ENCODE data around the gene TMEM88. TPM values are rescaled to one million over a fixed set of nuclear protein-coding genes. Genes with fewer than 3 reads are reported as not detected.

The TMEM88 gene
- total and polyA plus RNA-seq, 2 of the 4 experiments (the other 2 are of a cell fraction) = 2.1 TPM; not detected in 1

DNA sequence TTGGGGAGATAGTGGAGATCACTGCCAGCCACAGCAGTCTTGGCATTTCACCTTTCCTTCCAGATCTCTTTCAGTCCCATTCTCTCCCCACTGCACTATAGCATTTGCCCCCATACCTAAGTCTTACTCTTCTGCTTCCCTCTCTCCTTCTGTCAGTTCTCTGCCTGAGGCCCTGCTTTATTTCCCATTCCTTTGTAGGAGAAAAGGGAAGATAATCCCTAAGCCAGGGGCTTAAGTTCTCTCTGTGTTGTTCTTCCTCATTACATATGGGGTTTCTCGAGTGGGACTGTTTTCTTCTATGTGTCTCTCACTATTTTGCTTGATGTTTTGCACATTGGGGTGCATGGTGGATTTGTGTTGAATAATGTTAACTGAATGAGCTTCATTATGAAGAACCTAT, 14.4 kb upstream of the TMEM88 start:
- CTCF ChIA-PET = interaction anchor here (0.5 kb wide), 1 partner anchor 208 kb away, joined by 4 read pairs; no protein-coding TSS in a partner anchor
- no peak overlapping the region for H3K18ac ChIP-seq (ENCODE audit: low read depth, low read length)
- H3K9me3 ChIP-seq (ENCODE audit: control insufficient read depth, insufficient read depth, low read length) = no peaks in the 10 kb centered on the region
- H4K8ac ChIP-seq (ENCODE audit: low read depth in 2 of 2, low read length in 2 of 2) = no peak overlapping the region
- no peak overlapping the region for H2AK9ac ChIP-seq (replicated peaks; ENCODE audit: low read depth, low read length, poor library complexity)
- no peaks in the 10 kb centered on the region for H3K27me3 ChIP-seq (ENCODE audit: control insufficient read depth, insufficient read depth, low read length)
- H3K9ac ChIP-seq (ENCODE audit: low read depth, low read length) = no peak overlapping the region
- no peak overlapping the region for H2BK120ac ChIP-seq (ENCODE audit: low read depth, low read length)
- dilution Hi-C loops (cut with HindIII; ENCODE audit: low sequenced_read_pairs, unreplicated experiment) (no loop called here), in situ Hi-C loops (cut with MboI; ENCODE audit: low sequenced_read_pairs) (no loop called here), intact Hi-C loops (cut with micrococcal nuclease) (loop anchor here (5.0 kb wide), 1 partner anchor 268 kb away; no protein-coding TSS in a partner anchor)
- no CpG with 5 or more reads among the region's 1 CpG for WGBS, 2 experiments (ENCODE audit: extremely low coverage in 2 of 2, insufficient read length in 1 of 2)
- peaks cover 11% of the 10 kb centered on the region; the same call in 1 of the 2 replicates for H3K36me3 ChIP-seq (ENCODE audit: control insufficient read depth, insufficient read depth, low read length)
- H4K5ac ChIP-seq (ENCODE audit: low read depth, low read length) = no peak overlapping the region
- no TSS peak for BruUV-seq (replicated peaks)
- ATAC-seq (ENCODE audit: low read depth) (no peak), DNase-seq (no peak)
- H4K20me1 ChIP-seq (ENCODE audit: insufficient read depth, low read length) = peaks cover 68% of the 10 kb centered on the region
- no peak overlapping the region for H3K56ac ChIP-seq (ENCODE audit: extremely low read depth, insufficient read depth, low read length)
- H3K4ac ChIP-seq (ENCODE audit: low read depth, low read length) = no peak overlapping the region
- no peak overlapping the region for H3K14ac ChIP-seq (replicated peaks; ENCODE audit: low read depth, low read length)
- peaks cover 19 to 78% of the 10 kb centered on the region in 2 experiments for H3K79me1 ChIP-seq (ENCODE audit: low read depth in 1 of 2, low read length in 2 of 2)
- H3K4me1 ChIP-seq (ENCODE audit: control insufficient read depth, insufficient read depth, low read length) = peaks cover 25% of the 10 kb centered on the region
- H2BK20ac ChIP-seq (ENCODE audit: low read depth, low read length) = no peak overlapping the region
- no peak overlapping the region for H3K23ac ChIP-seq (ENCODE audit: low read depth, low read length)
- no peak overlapping the region for H3K27ac ChIP-seq (ENCODE audit: insufficient read depth, low read length)
- no peak overlapping the region for H2BK5ac ChIP-seq (ENCODE audit: low read depth, low read length, poor library complexity, severe bottlenecking)
- peaks cover 9% of the 10 kb centered on the region; the same call in 1 of the 2 replicates for H3K9me1 ChIP-seq (ENCODE audit: insufficient read depth, low read length)
- H3K4me2 ChIP-seq (ENCODE audit: low read depth, low read length) = no peak overlapping the region
- POLR2A ChIA-PET (ENCODE audit: unreplicated experiment) = no interaction called here
- no peak overlapping the region for H2AK5ac ChIP-seq (ENCODE audit: low read depth, low read length)
- no peak overlapping the region for H2BK15ac ChIP-seq (ENCODE audit: low read depth, low read length)
- H2AFZ ChIP-seq (replicated peaks; ENCODE audit: low read length, poor library complexity) = no peak overlapping the region
- TF ChIP-seq POLR2A (IDR thresholded peaks at IDR 0.05; ENCODE audit: low read depth, low read length) = peak; percentile 16
- no peak for TF ChIP-seq USF2 (IDR thresholded peaks at IDR 0.05; ENCODE audit: low read depth, low read length)
- H4K91ac ChIP-seq (ENCODE audit: insufficient read depth, low read depth, low read length) = no peak overlapping the region
- no peak overlapping the region for H3K4me3 ChIP-seq (ENCODE audit: insufficient read depth, low read depth, low read length)

Data from IMR-90 (cell line).